AG04449 (cell line): ENCODE data around the gene PCBD1.

Experiments
- CTCF ChIA-PET: fragments of 350-600 bp; formaldehyde crosslinking; extraction: SDS; loops from one replicate; lab custom pipeline; 2021; ENCODE audit warnings: antibody characterized with exemption; lab: Yijun Ruan, JAX
- POLR2A ChIA-PET: fragments of 400-600, 350-600 bp; formaldehyde crosslinking; extraction: SDS; loops from one replicate; lab custom pipeline; 2020; ENCODE audit warnings: antibody characterized with exemption, inconsistent platforms; lab: Yijun Ruan, JAX
- DNase-seq: peaks from one replicate; pipeline ENCODE4 v3.0.0-alpha.2; 2010; ENCODE audit warnings: low read depth, low spot score
- H3K4me3 ChIP-seq: 2 replicates; pipeline ENCODE4 v1.5.1; 2011; ENCODE audit warnings: low read depth, mild to moderate bottlenecking, control low read depth, low read length
- TF ChIP-seq, protein P1 (sequence below): IDR thresholded peaks from one replicate; pipeline ENCODE4 v1.5.1; 2011; ENCODE audit warnings: mild to moderate bottlenecking, moderate library complexity, low read length, control low read depth, inconsistent platforms; ENCODE audit not compliant: insufficient read depth; ENCODE audit errors: missing control alignments

PCBD1 gene

GRCh38 chr10:70887804-70888800 lies at the start of gene PCBD1:
Gene PCBD1 (minus strand): TSS chr10:70888565. CDS start chr10:70888533, 32 bp downstream.
- CTCF ChIA-PET = interaction anchor here (0.9 to 5.4 kb wide), 7 partner anchors 9 to 339 kb away, joined by 3 to 50 read pairs (median 5); no protein-coding TSS in a partner anchor

GRCh38 chr10:70937661-70938060 lies 49.3 kb upstream of the PCBD1 start:
- TF ChIP-seq, protein P1, sequence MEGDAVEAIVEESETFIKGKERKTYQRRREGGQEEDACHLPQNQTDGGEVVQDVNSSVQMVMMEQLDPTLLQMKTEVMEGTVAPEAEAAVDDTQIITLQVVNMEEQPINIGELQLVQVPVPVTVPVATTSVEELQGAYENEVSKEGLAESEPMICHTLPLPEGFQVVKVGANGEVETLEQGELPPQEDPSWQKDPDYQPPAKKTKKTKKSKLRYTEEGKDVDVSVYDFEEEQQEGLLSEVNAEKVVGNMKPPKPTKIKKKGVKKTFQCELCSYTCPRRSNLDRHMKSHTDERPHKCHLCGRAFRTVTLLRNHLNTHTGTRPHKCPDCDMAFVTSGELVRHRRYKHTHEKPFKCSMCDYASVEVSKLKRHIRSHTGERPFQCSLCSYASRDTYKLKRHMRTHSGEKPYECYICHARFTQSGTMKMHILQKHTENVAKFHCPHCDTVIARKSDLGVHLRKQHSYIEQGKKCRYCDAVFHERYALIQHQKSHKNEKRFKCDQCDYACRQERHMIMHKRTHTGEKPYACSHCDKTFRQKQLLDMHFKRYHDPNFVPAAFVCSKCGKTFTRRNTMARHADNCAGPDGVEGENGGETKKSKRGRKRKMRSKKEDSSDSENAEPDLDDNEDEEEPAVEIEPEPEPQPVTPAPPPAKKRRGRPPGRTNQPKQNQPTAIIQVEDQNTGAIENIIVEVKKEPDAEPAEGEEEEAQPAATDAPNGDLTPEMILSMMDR = no peak
- no peak for DNase-seq
- POLR2A ChIA-PET = no interaction called here
- CTCF ChIA-PET = interaction anchor here (3.9 kb wide), 1 partner anchor 13 kb away, joined by 31 read pairs; no protein-coding TSS in a partner anchor
- no peak overlapping the region for H3K4me3 ChIP-seq

More at GRCh38 chr10:70887804-70888800, at the start of gene PCBD1:
- no peak for DNase-seq
- peak within 1 kb of the TSS; percentile 68 for H3K4me3 ChIP-seq
- TF ChIP-seq, protein P1 = no peak
- POLR2A ChIA-PET = interaction anchor here (0.7 kb wide), 1 partner anchor 125 kb away, joined by 4 read pairs; no protein-coding TSS in a partner anchor

DNA sequence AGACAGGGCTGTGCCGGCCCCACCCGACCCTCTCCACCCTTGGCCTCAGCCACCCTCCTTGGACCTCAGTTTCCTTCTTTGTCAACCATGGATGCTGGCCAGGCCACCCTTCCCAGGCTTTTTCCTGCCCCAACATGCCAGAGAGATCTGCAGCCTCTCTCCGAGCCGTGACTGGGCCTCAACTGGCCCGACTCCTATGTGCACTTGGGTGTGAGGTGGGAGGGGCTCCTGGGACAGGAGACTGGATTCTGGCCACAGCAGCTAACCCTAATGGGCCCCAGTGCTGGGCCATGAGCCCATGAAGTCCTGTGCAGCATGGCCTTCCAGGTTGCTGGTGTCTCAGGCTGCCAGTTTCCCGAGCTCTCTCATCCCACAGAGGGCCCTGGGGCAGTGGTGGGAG lies 47.7 kb upstream of the PCBD1 start:
- TF ChIP-seq, protein P1 = no peak
- CTCF ChIA-PET = interaction anchor here (1.8 to 3.9 kb wide), 2 partner anchors 11 to 32 kb away, joined by 5 to 31 read pairs; no protein-coding TSS in a partner anchor

DNA sequence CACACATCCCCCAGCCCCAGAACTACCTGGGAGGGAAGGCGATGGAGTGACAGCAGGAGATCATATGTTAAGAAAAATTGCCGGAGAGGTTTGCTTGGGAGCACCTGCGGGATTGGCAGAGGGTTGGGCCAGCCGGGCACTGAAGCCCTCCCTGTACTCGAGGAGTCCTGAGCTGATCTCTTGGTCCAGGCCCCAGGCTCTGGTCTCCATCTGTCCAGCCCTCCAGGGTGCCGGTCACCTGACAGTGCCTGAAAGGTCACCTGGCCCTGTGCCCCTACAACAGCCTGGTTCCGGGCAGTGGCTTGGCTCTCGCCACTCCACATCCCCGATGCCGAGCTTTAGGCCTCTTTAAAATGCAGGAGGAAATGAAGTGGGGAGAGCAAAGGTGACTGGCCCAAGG lies 47.3 kb upstream of the PCBD1 start:
- TF ChIP-seq, protein P1 = no peak
- ChIA-PET POLR2A (no interaction called here), CTCF (interaction anchor here (1.8 to 3.9 kb wide), 2 partner anchors 11 to 32 kb away, joined by 5 to 31 read pairs; no protein-coding TSS in a partner anchor)
- no peak overlapping the region for H3K4me3 ChIP-seq
- no peak for DNase-seq

More for the DNA sequence above, 47.7 kb upstream of the PCBD1 start:
- H3K4me3 ChIP-seq = no peak overlapping the region
- no peak for DNase-seq
- POLR2A ChIA-PET = no interaction called here

- H3K4me3 ChIP-seq = no peak overlapping the region
- TF ChIP-seq, protein P1 = no peak
- no peak for DNase-seq
- ChIA-PET CTCF (interaction anchor here (1.1 to 3.9 kb wide), 3 partner anchors 10 to 386 kb away, joined by 3 to 31 read pairs (median 5); no protein-coding TSS in a partner anchor), POLR2A (no interaction called here)
Measured at GRCh38 chr10:70935125-70935625, 46.8 kb upstream of the PCBD1 start.
